ENCODE data around the gene CSNK1E. TPM values are rescaled to one million over a fixed set of nuclear protein-coding genes. Genes with fewer than 3 reads are reported as not detected.
A peak's percentile ranks its signal among the peaks of the same experiment; 100 is the strongest.

Gene CSNK1E
- total and polyA plus RNA-seq, 2 of the 4 experiments (the other 2 are of a cell fraction), result 116 to 276 TPM

DNA sequence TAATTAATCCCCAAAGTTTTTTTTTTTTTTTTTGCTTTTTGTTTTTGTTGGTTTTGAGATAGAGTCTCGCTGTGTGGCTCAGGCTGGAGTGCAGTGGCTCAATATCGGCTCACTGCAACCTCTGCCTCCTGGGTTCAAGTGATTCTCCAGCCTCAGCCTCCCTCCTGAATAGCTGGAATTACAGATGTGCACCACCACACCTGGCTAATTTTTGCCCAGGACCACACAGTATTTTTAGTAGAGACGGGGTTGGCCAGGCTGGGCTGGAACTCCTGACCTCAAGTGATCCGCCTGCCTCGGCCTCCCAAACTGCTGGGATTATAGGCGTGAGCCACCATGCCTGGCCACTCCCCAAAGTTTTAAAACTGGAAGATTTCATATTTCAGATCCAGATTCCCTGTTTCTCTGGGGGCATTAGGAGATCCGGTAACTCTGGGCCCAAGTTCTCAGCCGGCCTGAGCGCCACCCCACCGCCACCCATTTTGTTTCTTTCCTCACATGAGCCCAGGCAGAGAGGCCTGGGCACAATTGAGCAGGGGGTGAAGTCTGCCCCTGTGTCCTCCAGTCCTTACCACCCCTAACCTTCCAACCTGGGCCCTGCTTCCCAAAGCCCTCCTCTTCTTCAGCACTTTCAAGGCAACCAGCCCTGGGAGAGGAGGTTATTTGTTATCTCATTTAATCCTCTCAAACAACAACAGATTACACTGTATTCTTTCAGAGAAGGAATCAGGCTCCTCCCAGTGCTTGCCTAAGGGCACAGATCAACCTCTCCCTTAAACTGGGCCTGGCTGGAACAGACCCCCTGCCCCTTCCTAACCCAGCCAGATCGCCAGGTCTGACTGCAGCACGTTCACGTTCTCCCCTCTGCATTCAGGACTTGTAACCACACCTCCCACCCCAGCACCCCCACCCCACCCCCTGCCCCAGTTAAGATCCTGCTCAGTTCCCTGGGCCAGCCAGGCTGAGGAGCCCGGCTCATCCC lies 1.9 kb upstream of the CSNK1E start:
- Histone ChIP-seq H3K9me3 (ENCODE audit: control insufficient read depth, insufficient read depth, low read length) (no peaks in the 10 kb centered on the region), H3K4me2 (ENCODE audit: low read depth, low read length) (no peak overlapping the region), H2BK15ac (ENCODE audit: low read depth, low read length) (peak overlapping the region; percentile 70; the same call in 1 of the 3 replicates), H2AK9ac (replicated peaks; ENCODE audit: low read depth, low read length, poor library complexity) (peak overlapping the region; percentile 79), H2BK120ac (ENCODE audit: low read depth, low read length) (peak overlapping the region; percentile 81), H3K27me3 (ENCODE audit: control insufficient read depth, insufficient read depth, low read length) (no peaks in the 10 kb centered on the region), H4K20me1 (ENCODE audit: insufficient read depth, low read length) (peaks cover 23% of the 10 kb centered on the region), H4K8ac (ENCODE audit: low read depth in 2 of 2, low read length in 2 of 2) (peak overlapping the region; percentile 91 to 93), H3K9me1 (ENCODE audit: insufficient read depth, low read length) (peaks cover 6% of the 10 kb centered on the region), H3K14ac (replicated peaks; ENCODE audit: low read depth, low read length) (peak overlapping the region; percentile 76), H3K56ac (ENCODE audit: extremely low read depth, insufficient read depth, low read length) (peak overlapping the region; percentile 51; the same call in 1 of the 2 replicates), H4K5ac (ENCODE audit: low read depth, low read length) (no peak overlapping the region; the same call in 1 of the 2 replicates), H2BK20ac (ENCODE audit: low read depth, low read length) (no peak overlapping the region), H4K91ac (ENCODE audit: insufficient read depth, low read depth, low read length) (peak overlapping the region; percentile 85), H3K36me3 (ENCODE audit: control insufficient read depth, insufficient read depth, low read length) (no peaks in the 10 kb centered on the region), H2AK5ac (ENCODE audit: low read depth, low read length) (peak overlapping the region; percentile 83), H2AFZ (replicated peaks; ENCODE audit: low read length, poor library complexity) (peak overlapping the region; percentile 96), H3K18ac (ENCODE audit: low read depth, low read length) (no peak overlapping the region), H2BK5ac (ENCODE audit: low read depth, low read length, poor library complexity, severe bottlenecking) (peak overlapping the region; percentile 87), H3K23ac (ENCODE audit: low read depth, low read length) (peak overlapping the region; percentile 78; the same call in 1 of the 2 replicates), H3K4ac (ENCODE audit: low read depth, low read length) (peak overlapping the region; percentile 94), H3K4me1 (ENCODE audit: control insufficient read depth, insufficient read depth, low read length) (peaks cover 14% of the 10 kb centered on the region), H3K79me1 (ENCODE audit: low read depth in 1 of 2, low read length in 2 of 2) (peaks cover 0 to 27% of the 10 kb centered on the region in 2 experiments; a peak in 2 of 4 replicates), H3K4me3 (ENCODE audit: insufficient read depth, low read depth, low read length) (no peak overlapping the region), H3K27ac (ENCODE audit: insufficient read depth, low read length) (peak overlapping the region; percentile 80), H3K9ac (ENCODE audit: low read depth, low read length) (peak overlapping the region; percentile 48; the same call in 1 of the 2 replicates)
- POLR2A ChIA-PET (ENCODE audit: unreplicated experiment), result no interaction called here
- in situ Hi-C loops (cut with MboI; ENCODE audit: low sequenced_read_pairs) (no loop called here), intact Hi-C loops (cut with micrococcal nuclease) (no loop called here), dilution Hi-C loops (cut with HindIII; ENCODE audit: low sequenced_read_pairs, unreplicated experiment) (no loop called here)
- CTCF ChIA-PET, result no interaction called here
- WGBS, 2 experiments (ENCODE audit: extremely low coverage in 2 of 2, insufficient read length in 1 of 2), result 100% methylated on average over 4 of the region's 14 CpGs; no CpG with 5 or more reads in 1 of the 2 experiments
- BruUV-seq (replicated peaks), result no TSS peak
- ATAC-seq (ENCODE audit: low read depth) (no peak), DNase-seq (no peak)
- no peak for TF ChIP-seq MAFK (IDR thresholded peaks at IDR 0.05; ENCODE audit: low read depth, low read length)
- TF ChIP-seq CTCF (conservative IDR thresholded peaks at IDR 0.05; ENCODE audit: low read depth, low read length), result no peak
- no peak for TF ChIP-seq CHD1 (IDR thresholded peaks at IDR 0.05; ENCODE audit: low read depth, low read length)
- no peak for TF ChIP-seq SMC3 (IDR thresholded peaks at IDR 0.05; ENCODE audit: low read depth, low read length)
- no peak for TF ChIP-seq ELK1 (IDR thresholded peaks at IDR 0.05; ENCODE audit: borderline replicate concordance, low read depth, low read length)
- TF ChIP-seq POLR2A (IDR thresholded peaks at IDR 0.05; ENCODE audit: low read depth, low read length), result no peak
- no peak for TF ChIP-seq FOS (IDR thresholded peaks at IDR 0.05; ENCODE audit: low read depth, low read length)
- no peak for TF ChIP-seq MAZ (IDR thresholded peaks at IDR 0.05; ENCODE audit: borderline replicate concordance, low read depth, low read length)
- TF ChIP-seq NFE2L2 (IDR thresholded peaks at IDR 0.05; ENCODE audit: low read depth, low read length), result no peak
- TF ChIP-seq MXI1 (IDR thresholded peaks at IDR 0.05; ENCODE audit: borderline replicate concordance, low read depth, low read length), result no peak
- no peak for TF ChIP-seq RCOR1 (IDR thresholded peaks at IDR 0.05; ENCODE audit: insufficient replicate concordance, low read length)
- TF ChIP-seq CEBPB (IDR thresholded peaks at IDR 0.05; ENCODE audit: low read depth, low read length), result no peak
- no peak for TF ChIP-seq RFX5 (IDR thresholded peaks at IDR 0.05; ENCODE audit: low read depth, low read length)
- no peak for TF ChIP-seq BHLHE40 (IDR thresholded peaks at IDR 0.05; ENCODE audit: low read depth, low read length)

All from IMR-90 (cell line).